C4-2B (cell line): ENCODE data around the gene NSMCE4A.

Experiments
- H3K27ac ChIP-seq: fragments of 450-650 bp; 2 replicates; pipeline ENCODE4 v1.5.1; 2017
- ZFX ChIP-seq: fragments of 450-650 bp; IDR thresholded peaks from 2 replicates; pipeline ENCODE4 v1.6.1; 2017
- TF ChIP-seq, protein P1 (sequence below): fragments of 450-650 bp; conservative IDR thresholded peaks from 2 replicates; pipeline ENCODE4 v1.5.1; 2017; ENCODE audit warnings: mild to moderate bottlenecking

NSMCE4A gene

DNA sequence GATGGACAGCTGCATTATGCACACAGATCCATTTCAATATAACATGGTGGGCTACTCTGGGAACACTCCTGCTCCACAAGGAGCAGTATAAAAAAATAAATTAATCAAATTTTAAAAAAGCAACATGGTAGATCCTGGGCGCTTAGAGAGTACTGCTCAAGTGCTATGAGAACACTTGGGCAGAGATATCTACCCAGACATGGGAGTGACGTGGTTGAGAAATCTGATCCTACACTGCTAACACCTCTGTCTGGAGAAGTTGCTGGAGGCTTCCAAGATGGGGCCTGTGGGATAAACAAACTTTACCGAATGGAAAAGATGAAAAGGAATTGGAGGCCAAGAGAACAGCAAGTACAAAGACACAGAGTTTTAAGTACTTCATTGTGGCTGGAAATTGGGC lies 9.0 kb downstream of the NSMCE4A start:
- TF ChIP-seq ZFX = no peak
- TF ChIP-seq, protein P1, sequence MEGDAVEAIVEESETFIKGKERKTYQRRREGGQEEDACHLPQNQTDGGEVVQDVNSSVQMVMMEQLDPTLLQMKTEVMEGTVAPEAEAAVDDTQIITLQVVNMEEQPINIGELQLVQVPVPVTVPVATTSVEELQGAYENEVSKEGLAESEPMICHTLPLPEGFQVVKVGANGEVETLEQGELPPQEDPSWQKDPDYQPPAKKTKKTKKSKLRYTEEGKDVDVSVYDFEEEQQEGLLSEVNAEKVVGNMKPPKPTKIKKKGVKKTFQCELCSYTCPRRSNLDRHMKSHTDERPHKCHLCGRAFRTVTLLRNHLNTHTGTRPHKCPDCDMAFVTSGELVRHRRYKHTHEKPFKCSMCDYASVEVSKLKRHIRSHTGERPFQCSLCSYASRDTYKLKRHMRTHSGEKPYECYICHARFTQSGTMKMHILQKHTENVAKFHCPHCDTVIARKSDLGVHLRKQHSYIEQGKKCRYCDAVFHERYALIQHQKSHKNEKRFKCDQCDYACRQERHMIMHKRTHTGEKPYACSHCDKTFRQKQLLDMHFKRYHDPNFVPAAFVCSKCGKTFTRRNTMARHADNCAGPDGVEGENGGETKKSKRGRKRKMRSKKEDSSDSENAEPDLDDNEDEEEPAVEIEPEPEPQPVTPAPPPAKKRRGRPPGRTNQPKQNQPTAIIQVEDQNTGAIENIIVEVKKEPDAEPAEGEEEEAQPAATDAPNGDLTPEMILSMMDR = no peak
- H3K27ac ChIP-seq = no peak overlapping the region

DNA sequence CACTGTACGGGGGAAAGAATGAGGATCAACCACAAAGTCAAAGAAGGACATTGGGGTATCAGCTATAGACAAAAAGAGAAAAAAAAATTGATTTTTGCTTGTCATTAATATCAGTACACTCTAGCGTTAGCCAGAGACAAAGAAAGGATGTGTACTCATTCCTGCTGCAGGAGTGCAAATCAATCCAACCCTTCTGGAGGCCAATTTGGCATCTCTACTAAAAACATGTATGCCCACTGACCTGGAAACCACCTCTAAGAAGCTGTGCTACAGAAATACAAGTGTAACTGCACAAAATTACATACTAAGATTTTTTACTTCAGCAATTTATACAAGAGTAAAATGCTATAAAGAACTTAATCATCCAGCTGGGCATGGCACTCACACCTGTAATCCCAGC lies 13.6 kb downstream of the NSMCE4A start:
- no peak overlapping the region for H3K27ac ChIP-seq
- TF ChIP-seq, protein P1 = no peak
- no peak for TF ChIP-seq ZFX

DNA sequence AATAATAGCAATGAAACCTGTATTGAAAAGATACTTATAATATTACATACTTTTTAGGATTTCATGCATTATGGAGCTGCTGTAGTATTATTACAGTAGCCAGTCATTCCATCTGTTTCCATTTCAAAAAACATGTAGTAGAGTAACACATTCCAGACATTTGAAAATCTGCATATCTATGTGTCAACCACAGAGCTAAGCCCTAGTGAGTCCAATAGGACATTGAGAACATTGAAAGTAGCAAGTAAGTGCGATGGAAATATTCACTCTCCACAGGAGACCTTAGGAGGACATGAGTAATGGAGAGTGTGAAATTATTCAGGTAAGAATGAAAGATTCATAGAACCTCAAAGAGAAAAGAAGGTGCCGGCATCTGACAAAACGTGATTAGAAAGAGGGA lies 15.3 kb downstream of the NSMCE4A start:
- TF ChIP-seq ZFX = no peak
- TF ChIP-seq, protein P1 = no peak
- no peak overlapping the region for H3K27ac ChIP-seq

DNA sequence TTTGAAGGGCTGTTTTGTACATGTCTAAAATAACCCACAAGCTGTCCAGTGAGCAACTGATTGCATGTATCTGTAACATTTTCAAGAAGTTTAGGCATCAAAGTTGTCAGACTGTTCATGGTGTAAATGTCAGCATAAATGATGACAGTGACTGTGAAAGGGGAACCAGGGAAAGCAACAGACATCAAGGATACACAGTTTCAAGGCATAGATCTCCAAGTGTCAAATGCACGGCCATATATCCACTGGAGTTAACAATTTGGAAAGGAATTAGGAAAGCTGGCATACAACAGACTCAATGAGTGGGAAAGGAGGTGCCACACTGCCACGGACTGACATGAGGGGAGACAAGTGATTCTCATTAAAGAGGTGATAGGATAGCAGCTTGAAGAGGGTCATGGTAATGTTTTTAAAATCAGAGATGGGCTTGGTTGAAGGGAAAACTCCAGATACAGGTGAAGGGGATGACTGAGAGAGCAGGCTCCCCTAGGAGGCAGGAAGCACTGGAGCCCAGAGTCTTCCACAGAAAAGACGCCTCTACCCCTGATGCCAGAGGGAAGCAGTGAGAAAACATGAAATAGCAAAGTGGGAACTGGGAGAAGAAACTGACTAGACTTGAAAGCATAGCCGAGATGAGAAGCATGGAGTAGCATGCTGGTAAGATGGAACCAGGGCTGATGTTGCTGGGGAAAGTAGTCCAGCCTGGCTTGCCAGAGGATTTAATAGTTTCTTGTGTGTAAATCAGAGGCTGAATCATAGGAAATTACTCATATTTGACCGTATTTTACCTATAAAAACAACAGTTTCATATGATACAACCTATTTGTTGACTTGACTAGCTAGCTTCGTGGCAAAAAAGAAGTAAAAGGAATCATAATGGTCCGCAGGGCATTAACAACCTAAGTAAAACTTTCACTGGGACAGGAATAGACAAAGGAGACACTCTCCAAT lies 18.6 kb downstream of the NSMCE4A start:
- TF ChIP-seq, protein P1 = no peak
- no peak for TF ChIP-seq ZFX
- no peak overlapping the region for H3K27ac ChIP-seq

DNA sequence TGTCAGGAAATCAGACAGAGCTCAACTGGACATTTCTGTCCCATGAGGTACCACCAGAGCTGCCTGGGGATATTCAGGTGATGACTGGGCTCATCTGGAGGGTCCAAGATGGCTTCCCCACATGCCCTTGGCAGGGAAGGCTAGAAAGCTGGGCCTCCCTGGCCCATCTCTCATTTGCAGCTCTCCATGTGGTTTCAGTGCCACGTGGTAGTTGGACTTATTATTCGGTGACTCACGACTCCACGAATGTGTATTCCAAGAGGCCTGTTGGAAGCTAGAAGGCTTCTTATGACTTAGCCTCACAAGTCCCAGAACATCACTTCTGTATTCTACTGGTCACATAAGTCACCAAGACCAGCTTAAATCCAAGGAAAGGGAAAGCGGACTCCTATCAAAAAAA lies 22.8 kb downstream of the NSMCE4A start:
- no peak overlapping the region for H3K27ac ChIP-seq
- TF ChIP-seq, protein P1 = no peak
- TF ChIP-seq ZFX = no peak

DNA sequence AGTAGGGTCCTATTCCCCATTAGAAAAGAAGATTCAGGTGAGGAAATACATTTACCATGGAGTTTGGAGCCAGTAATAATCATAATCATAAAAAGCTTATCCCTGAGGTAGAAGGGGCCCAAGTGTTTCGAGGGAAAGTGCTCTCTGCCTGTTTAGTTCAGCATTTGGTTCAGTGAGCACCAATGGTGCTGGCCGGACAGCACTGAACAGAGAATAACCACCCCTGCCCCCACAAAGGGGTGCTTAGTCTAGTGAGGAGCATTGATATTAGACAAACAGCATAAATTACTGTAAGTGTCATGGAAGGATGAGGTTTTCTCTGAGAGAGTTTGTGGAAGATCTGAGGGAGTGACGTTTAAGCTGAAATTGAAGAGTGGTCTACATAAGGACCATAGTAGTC lies 25.6 kb downstream of the NSMCE4A start:
- H3K27ac ChIP-seq = no peak overlapping the region

DNA sequence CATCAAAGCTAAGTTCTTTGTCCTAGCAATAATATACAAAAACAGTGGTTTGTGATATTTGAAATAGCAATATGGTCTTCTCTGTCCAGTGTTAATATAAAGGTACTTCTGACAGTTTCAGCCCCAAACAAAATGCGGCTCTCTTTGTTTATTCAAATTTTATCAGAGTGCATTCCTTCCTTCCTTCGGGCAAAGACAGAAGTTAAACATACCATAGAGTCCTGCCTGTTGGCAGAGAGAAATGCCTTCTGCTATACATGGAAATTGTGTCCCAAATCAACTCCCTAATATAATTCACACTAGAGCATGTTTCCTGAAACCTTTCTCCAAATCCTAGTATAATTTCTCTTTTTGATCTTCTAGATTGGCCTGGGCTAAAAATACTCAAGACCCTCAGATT lies 26.0 kb downstream of the NSMCE4A start:
- TF ChIP-seq, protein P1 = no peak
- H3K27ac ChIP-seq = no peak overlapping the region

More for the DNA sequence above, 25.6 kb downstream of the NSMCE4A start:
- no peak for TF ChIP-seq ZFX
- TF ChIP-seq, protein P1 = no peak
